SK-N-SH treated with all-trans-retinoic acid at 6 μM for 48 hours (cell line): ENCODE results near the gene OLFML2B.

Source experiments
- ATAC-seq: fragments of 200-7000 bp; cut with Tn5 transposase; 3 replicates; pipeline ENCODE4 v1.9.1; 2020; ENCODE audit warnings: mild to moderate bottlenecking, moderate library complexity
- ARNTL ChIP-seq: fragments of 450-650 bp; formaldehyde crosslinking; IDR thresholded peaks from 2 replicates; pipeline ENCODE4 v1.5.0; 2020; ENCODE audit warnings: low read depth, mild to moderate bottlenecking, moderate library complexity, borderline replicate concordance
- BACH2 ChIP-seq: fragments of 250-450 bp; sonication (Bioruptor Pico); IDR thresholded peaks from 2 replicates; pipeline ENCODE4 v1.9.0; 2021; ENCODE audit warnings: mild to moderate bottlenecking, borderline replicate concordance
- CREB5 ChIP-seq: fragments of 250-450 bp; sonication (Bioruptor Pico); IDR thresholded peaks from 2 replicates; pipeline ENCODE4 v1.5.1; 2020; ENCODE audit warnings: low read depth, mild to moderate bottlenecking, moderate library complexity
- CSDC2 ChIP-seq: fragments of 250-450 bp; sonication (Bioruptor Pico); IDR thresholded peaks from 2 replicates; pipeline ENCODE4 v1.5.0; 2020; ENCODE audit warnings: mild to moderate bottlenecking, moderate library complexity
- CSRNP3 ChIP-seq: fragments of 250-450 bp; sonication (Bioruptor Pico); IDR thresholded peaks from 2 replicates; pipeline ENCODE4 v1.5.1; 2021; ENCODE audit warnings: mild to moderate bottlenecking, moderate library complexity
- ESRRG ChIP-seq: fragments of 250-450 bp; sonication (Bioruptor Pico); IDR thresholded peaks from 2 replicates; pipeline ENCODE4 v1.6.1; 2021; ENCODE audit warnings: mild to moderate bottlenecking
- ISL1 ChIP-seq: fragments of 250-450 bp; sonication (Bioruptor Pico); IDR thresholded peaks from 2 replicates; pipeline ENCODE4 v2.1.2; 2022; ENCODE audit warnings: mild to moderate bottlenecking, moderate library complexity
- OSR1 ChIP-seq: fragments of 250-450 bp; sonication (Bioruptor Pico); IDR thresholded peaks from 2 replicates; pipeline ENCODE4 v1.8.0; 2022; ENCODE audit warnings: moderate library complexity, mild to moderate bottlenecking, inconsistent platforms
- PATZ1 ChIP-seq: fragments of 250-450 bp; sonication (Bioruptor Pico); IDR thresholded peaks from 2 replicates; pipeline ENCODE4 v1.8.0; 2020; ENCODE audit warnings: mild to moderate bottlenecking, moderate library complexity, borderline replicate concordance
- POU6F1 ChIP-seq: fragments of 250-450 bp; sonication (Bioruptor Pico); IDR thresholded peaks from 2 replicates; pipeline ENCODE4 v1.8.0; 2021; ENCODE audit warnings: low read depth, mild to moderate bottlenecking, moderate library complexity, borderline replicate concordance
- PPARA ChIP-seq: fragments of 250-450 bp; sonication (Bioruptor Pico); IDR thresholded peaks from 2 replicates; pipeline ENCODE4 v1.5.0; 2020; ENCODE audit warnings: mild to moderate bottlenecking, borderline replicate concordance
- RARB ChIP-seq: fragments of 250-450 bp; sonication (Bioruptor Pico); IDR thresholded peaks from 2 replicates; pipeline ENCODE4 v1.8.0; 2021; ENCODE audit warnings: mild to moderate bottlenecking, moderate library complexity
- SNAI2 ChIP-seq: fragments of 250-450 bp; sonication (Bioruptor Pico); IDR thresholded peaks from 2 replicates; pipeline ENCODE4 v1.5.0; 2020; ENCODE audit warnings: mild to moderate bottlenecking, moderate library complexity
- TCF4 ChIP-seq: fragments of 250-450 bp; sonication (Bioruptor Pico); IDR thresholded peaks from 2 replicates; pipeline ENCODE4 v1.8.0; 2021; ENCODE audit warnings: mild to moderate bottlenecking, moderate library complexity, borderline replicate concordance
- TOX ChIP-seq: fragments of 250-450 bp; sonication (Bioruptor Pico); IDR thresholded peaks from 2 replicates; pipeline ENCODE4 v1.8.0; 2021; ENCODE audit warnings: mild to moderate bottlenecking, moderate library complexity, borderline replicate concordance
- ZC3H10 ChIP-seq: fragments of 250-450 bp; sonication (Bioruptor Pico); IDR thresholded peaks from 2 replicates; pipeline ENCODE4 v1.5.1; 2021; ENCODE audit warnings: mild to moderate bottlenecking, moderate library complexity
- ZFP3 ChIP-seq: fragments of 250-450 bp; sonication (Bioruptor Pico); IDR thresholded peaks from 2 replicates; pipeline ENCODE4 v1.5.0; 2020; ENCODE audit warnings: mild to moderate bottlenecking, moderate library complexity
- ZFP30 ChIP-seq: fragments of 450-650 bp; formaldehyde crosslinking; IDR thresholded peaks from 2 replicates; pipeline ENCODE4 v1.5.0; 2022; ENCODE audit warnings: mild to moderate bottlenecking, moderate library complexity
- ZNF565 ChIP-seq: fragments of 450-650 bp; formaldehyde crosslinking; conservative IDR thresholded peaks from 2 replicates; pipeline ENCODE4 v1.5.0; 2020; ENCODE audit warnings: low read depth, mild to moderate bottlenecking, moderate library complexity
- ZNF70 ChIP-seq: fragments of 450-650 bp; formaldehyde crosslinking; IDR thresholded peaks from 2 replicates; pipeline ENCODE4 v1.5.0; 2020; ENCODE audit warnings: mild to moderate bottlenecking, moderate library complexity
- ZNF8 ChIP-seq: fragments of 450-650 bp; formaldehyde crosslinking; IDR thresholded peaks from 2 replicates; pipeline ENCODE4 v1.5.0; 2020; ENCODE audit warnings: mild to moderate bottlenecking, moderate library complexity

The OLFML2B gene

GRCh38 chr1:162016631-162017030 lies 7.0 kb downstream of the OLFML2B start:
- ATAC-seq: no peak
- TF ChIP-seq ARNTL (CRISPR knock-in tag) (no peak), ZC3H10 (CRISPR knock-in tag) (no peak), ZNF70 (CRISPR knock-in tag) (no peak), BACH2 (CRISPR knock-in tag) (no peak), ISL1 (CRISPR knock-in tag) (no peak), OSR1 (no peak), TOX (no peak)

- TF ChIP-seq PATZ1 (no peak), ZFP30 (no peak), POU6F1 (no peak), OSR1 (no peak), SNAI2 (no peak), CSDC2 (CRISPR knock-in tag) (no peak), ZFP3 (CRISPR knock-in tag) (no peak), CSRNP3 (CRISPR knock-in tag) (no peak), ZNF70 (CRISPR knock-in tag) (no peak), CREB5 (no peak), ESRRG (CRISPR knock-in tag) (no peak), ZC3H10 (CRISPR knock-in tag) (no peak), ZNF565 (no peak)
- no peak for ATAC-seq
These were observed 8.5 kb downstream of the OLFML2B start for GRCh38 chr1:162015196-162015595.

GRCh38 chr1:162014202-162014601 lies 9.5 kb downstream of the OLFML2B start:
- no peak for ATAC-seq
- TF ChIP-seq ESRRG (CRISPR knock-in tag) (no peak), PPARA (CRISPR knock-in tag) (no peak), OSR1 (no peak), ARNTL (CRISPR knock-in tag) (no peak), ZFP3 (CRISPR knock-in tag) (no peak), ZC3H10 (CRISPR knock-in tag) (no peak), ZNF8 (CRISPR knock-in tag) (no peak), TOX (no peak), ZNF70 (CRISPR knock-in tag) (no peak), TCF4 (CRISPR knock-in tag) (no peak), CREB5 (no peak), RARB (CRISPR knock-in tag) (no peak), ZFP30 (no peak)

GRCh38 chr1:162013289-162013688 lies 10.4 kb downstream of the OLFML2B start:
- TF ChIP-seq ZFP30: no peak
- no peak for TF ChIP-seq ZNF565
- TF ChIP-seq CSRNP3 (CRISPR knock-in tag): no peak
- no peak for TF ChIP-seq CSDC2 (CRISPR knock-in tag)
- no peak for TF ChIP-seq ISL1 (CRISPR knock-in tag)
- no peak for TF ChIP-seq ESRRG (CRISPR knock-in tag)
- no peak for TF ChIP-seq TOX
- TF ChIP-seq POU6F1: no peak
- no peak for TF ChIP-seq ZC3H10 (CRISPR knock-in tag)
- TF ChIP-seq OSR1: no peak
- TF ChIP-seq RARB (CRISPR knock-in tag): no peak
- ATAC-seq: no peak
